GM12892 (cell line): ENCODE measurements around the gene PLCE1.

Experiments
- POLR2A ChIP-seq: IDR thresholded peaks from 2 replicates; pipeline ENCODE4 v1.6.1; 2011; ENCODE audit warnings: low read depth, low read length, control low read depth
- TAF1 ChIP-seq: IDR thresholded peaks from 2 replicates; pipeline ENCODE4 v1.6.1; 2011; ENCODE audit warnings: low read depth, mild to moderate bottlenecking, control low read depth, low read length, borderline replicate concordance

GRCh38 chr10:94000638-94001415 is 7.1 kb downstream of the PLCE1 start:
- TF ChIP-seq TAF1 = no peak
- TF ChIP-seq POLR2A = no peak
